ENCODE measurements around the gene RNF5.

Gene RNF5, protein sequence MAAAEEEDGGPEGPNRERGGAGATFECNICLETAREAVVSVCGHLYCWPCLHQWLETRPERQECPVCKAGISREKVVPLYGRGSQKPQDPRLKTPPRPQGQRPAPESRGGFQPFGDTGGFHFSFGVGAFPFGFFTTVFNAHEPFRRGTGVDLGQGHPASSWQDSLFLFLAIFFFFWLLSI

DNA sequence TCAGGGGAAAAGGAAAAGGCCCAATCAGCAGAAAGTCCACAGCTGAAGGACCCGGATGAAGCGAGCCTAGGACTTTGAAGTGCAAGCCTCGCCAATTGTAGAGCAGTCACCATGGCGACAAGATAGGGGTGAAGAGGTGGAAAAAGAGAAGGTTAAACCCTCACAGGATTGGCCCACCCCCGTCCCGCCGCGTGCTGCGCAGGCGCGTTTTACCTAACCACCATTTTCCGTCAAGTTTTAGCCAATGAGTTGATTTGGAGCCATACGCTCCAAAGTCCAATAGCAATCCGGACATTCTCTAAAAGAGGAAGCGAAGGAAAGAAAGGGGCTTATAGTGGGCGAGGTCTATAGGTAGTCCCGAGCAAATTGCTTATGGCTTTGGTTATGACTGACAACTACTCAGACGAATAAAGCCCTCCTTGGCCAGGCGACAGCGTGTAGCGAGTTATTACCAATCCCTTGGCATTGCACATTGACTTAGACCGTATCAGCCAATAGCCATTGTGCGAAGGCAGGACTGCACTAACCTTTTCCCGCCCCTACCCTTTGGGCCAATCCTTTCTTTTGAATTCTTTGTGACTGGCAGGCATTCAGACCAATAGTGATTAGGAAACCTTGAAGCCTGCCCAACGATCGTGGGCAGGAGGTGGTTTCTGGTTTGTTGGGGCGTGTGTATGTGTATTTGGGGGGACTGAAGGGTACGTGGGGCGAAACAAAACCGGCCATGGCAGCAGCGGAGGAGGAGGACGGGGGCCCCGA is at the start of gene RNF5:
RNF5 (plus strand) TSS at position 618 of the 759 bp plus-strand sequence; CDS start at position 725, 107 bp downstream.
- Histone ChIP-seq H3K4me2 (peak within 1 kb of the TSS; percentile 92 to 99 (median 96)), H3K4me1 (peaks cover 56 to 84% (median 77%) of the 10 kb centered on the region in 10 experiments), H3K4me3 (peak within 1 kb of the TSS; percentile 73 to 90 (median 82)), H3K36me3 (peaks cover 24 to 37% (median 34%) of the 10 kb centered on the region in 11 experiments), H3K27me3 (no peaks in the 10 kb centered on the region), H3K9ac (peak within 1 kb of the TSS; percentile 81 to 92 (median 90)), H3K9me3 (replicated peaks in 1 of 11) (no peaks in the 10 kb centered on the region), H3K27ac (peak within 1 kb of the TSS; percentile 80 to 94 (median 90)), H4K20me1 (peaks cover 0 to 8% (median 0%) of the 10 kb centered on the region in 11 experiments; a peak in 2 of 22 replicates)
- no peak for TF ChIP-seq Cebpa-rat (IDR thresholded peaks at IDR 0.05)

DNA sequence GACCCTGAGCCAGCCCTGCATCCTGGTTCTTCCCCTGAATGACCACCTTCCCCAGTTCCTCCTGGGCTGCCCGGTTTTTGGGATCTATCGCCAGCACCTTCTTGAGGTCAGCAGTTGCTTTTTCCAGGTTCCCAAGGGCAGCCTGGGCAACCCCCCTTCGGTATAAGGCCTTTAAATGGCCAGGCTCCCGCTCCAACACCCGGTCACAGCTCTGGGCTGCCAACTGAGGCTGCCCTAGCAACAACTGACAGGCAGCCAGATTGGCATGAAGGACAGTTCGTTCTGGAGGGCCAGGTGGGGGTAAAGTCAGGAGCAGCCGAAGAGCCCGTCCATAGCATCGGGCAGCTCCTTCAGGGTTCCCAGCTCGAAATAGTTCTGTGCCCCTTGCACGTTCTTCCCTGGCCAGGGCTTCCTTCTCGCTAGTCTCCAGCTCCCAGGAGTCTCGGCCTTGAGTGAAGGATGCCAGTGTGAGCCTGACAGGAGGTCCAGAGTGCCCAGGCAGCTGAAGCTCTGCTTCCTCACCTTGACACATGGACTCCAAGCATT is 49.4 kb upstream of the RNF5 start:
- H3K4me1 ChIP-seq, result peaks cover 34 to 44% (median 38%) of the 10 kb centered on the region in 10 experiments

DNA sequence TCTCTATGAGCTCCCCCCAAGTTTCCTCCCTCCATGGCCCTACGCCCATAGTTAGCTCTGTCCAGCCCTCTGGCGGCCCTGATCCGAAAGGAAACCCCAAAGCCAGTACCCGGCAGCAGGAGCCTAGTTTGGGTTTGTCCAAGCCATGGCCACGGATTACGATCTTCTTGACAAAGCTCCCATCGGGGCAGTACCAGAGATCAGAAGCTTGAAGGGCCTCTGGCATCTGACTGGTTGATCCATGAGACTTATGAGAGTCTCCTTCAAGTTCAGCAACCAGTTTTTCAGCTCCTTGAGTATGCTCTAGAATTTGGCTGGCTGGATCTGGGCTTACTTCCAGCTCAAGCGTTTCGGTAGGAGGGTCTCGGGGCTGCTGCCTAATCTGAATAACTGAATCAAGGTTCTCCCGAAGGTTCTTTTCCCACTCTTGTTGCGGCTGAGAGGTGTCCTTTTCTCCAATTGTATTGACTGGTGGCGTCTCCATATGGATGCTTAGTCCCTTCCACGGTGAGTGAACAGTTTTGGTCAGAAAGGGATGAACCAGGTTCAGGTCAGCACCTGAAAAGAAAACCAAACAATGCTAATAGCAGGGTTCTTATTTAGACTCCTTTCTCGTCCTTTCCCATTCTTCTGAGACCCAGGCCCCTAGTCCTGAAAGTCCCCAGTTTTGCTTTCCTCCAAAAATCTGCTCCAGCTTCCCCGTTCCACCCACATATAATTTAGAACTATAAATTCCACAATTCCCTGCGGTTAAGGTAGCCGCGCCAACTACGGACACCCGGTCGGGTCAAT is 48.7 kb upstream of the RNF5 start:
- no peaks in the 10 kb centered on the region for H3K9me3 ChIP-seq (replicated peaks in 1 of 11)
- H4K20me1 ChIP-seq, result peaks cover 0 to 2% (median 0%) of the 10 kb centered on the region in 11 experiments; a peak in 3 of 22 replicates
- H3K9ac ChIP-seq, result peak overlapping the region; percentile 68 to 82 (median 78)
- H3K4me1 ChIP-seq, result peaks cover 34 to 44% (median 38%) of the 10 kb centered on the region in 10 experiments
- H3K27ac ChIP-seq, result peak overlapping the region; percentile 42 to 93 (median 67); a peak in 21 of 22 replicates
- peak overlapping the region; percentile 84 to 96 (median 90) for H3K4me2 ChIP-seq
- no peak for TF ChIP-seq Cebpa-rat (IDR thresholded peaks at IDR 0.05)
- H3K4me3 ChIP-seq, result peak overlapping the region; percentile 66 to 99 (median 78)
- H3K36me3 ChIP-seq, result peaks cover 19 to 26% (median 23%) of the 10 kb centered on the region in 11 experiments
- H3K27me3 ChIP-seq, result no peaks in the 10 kb centered on the region

More for the DNA sequence above, 49.4 kb upstream of the RNF5 start:
- peaks cover 0 to 8% (median under 1%) of the 10 kb centered on the region in 11 experiments; a peak in 7 of 22 replicates for H4K20me1 ChIP-seq
- no peaks in the 10 kb centered on the region for H3K27me3 ChIP-seq
- peaks cover 26 to 32% (median 30%) of the 10 kb centered on the region in 11 experiments for H3K36me3 ChIP-seq
- H3K4me3 ChIP-seq, result peak overlapping the region; percentile 66 to 99 (median 95); a peak in 19 of 20 replicates
- peak overlapping the region; percentile 84 to 96 (median 90) for H3K4me2 ChIP-seq
- TF ChIP-seq Cebpa-rat (IDR thresholded peaks at IDR 0.05), result no peak
- peak overlapping the region; percentile 7 to 82 (median 78); a peak in 19 of 22 replicates for H3K9ac ChIP-seq
- peak overlapping the region in 10 of 11 experiments; percentile 33 to 93 (median 69); a peak in 18 of 22 replicates for H3K27ac ChIP-seq
- H3K9me3 ChIP-seq (replicated peaks in 1 of 11), result no peaks in the 10 kb centered on the region

DNA sequence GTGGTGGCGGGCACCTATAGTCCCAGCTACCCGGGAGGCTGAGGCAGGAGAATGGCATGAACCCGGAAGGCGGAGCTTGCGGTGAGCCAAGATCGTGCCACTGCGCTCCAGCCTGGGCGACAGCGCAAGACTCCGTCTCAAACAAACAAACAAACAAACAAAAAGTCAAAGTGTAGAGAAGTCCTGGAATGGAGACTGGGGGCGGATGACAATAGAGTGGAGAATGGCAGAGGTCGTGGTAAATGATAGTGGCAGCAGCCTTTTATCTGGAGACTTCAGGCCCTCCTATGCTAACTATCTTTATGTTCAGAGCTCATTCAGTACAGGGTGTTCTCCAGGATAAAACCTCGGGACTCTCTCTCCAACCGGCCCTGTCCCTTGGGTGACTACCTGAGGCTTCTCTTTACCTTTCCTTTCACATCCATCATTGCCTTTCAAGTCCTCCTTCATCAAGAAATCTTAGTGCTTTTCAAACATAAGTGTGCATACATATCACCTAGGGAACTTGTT is 46.7 kb upstream of the RNF5 start:
- peaks cover 0 to 6% (median 3%) of the 10 kb centered on the region in 11 experiments; a peak in 19 of 22 replicates for H3K36me3 ChIP-seq
- H3K9me3 ChIP-seq (replicated peaks in 1 of 11), result no peaks in the 10 kb centered on the region
- peaks cover 22 to 32% (median 26%) of the 10 kb centered on the region in 10 experiments for H3K4me1 ChIP-seq
- H3K27ac ChIP-seq, result no peak overlapping the region
- no peaks in the 10 kb centered on the region for H3K27me3 ChIP-seq
- no peak overlapping the region for H3K9ac ChIP-seq
- no peak for TF ChIP-seq Cebpa-rat (IDR thresholded peaks at IDR 0.05)
- H3K4me3 ChIP-seq, result no peak overlapping the region
- no peak overlapping the region for H3K4me2 ChIP-seq
- H4K20me1 ChIP-seq, result no peaks in the 10 kb centered on the region

DNA sequence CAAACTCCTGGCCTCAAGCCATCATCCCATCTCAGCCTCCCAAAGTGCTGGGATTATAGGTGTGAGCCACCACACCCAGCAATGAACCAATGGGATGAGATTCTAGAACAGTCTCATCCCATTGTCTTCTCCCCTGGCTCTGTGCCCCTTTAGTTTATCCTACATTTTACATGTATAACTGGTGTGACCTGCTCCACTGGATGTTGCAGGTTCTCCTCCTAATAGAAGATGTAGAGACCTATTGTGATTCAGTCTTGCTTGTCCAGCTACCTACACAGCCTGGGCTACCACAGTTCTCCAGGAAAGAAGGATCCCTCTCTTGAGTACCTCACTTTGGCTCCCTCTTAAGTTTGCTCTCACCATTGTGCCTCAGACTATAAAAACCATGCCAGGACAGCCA is 46.1 kb upstream of the RNF5 start:
- Histone ChIP-seq H3K27ac (no peak overlapping the region), H4K20me1 (no peaks in the 10 kb centered on the region), H3K27me3 (no peaks in the 10 kb centered on the region), H3K9me3 (replicated peaks in 1 of 11) (no peaks in the 10 kb centered on the region), H3K4me2 (no peak overlapping the region), H3K4me3 (no peak overlapping the region), H3K4me1 (peaks cover 16 to 26% (median 20%) of the 10 kb centered on the region in 10 experiments), H3K36me3 (no peaks in the 10 kb centered on the region; a peak in 1 of 22 replicates), H3K9ac (no peak overlapping the region)
- TF ChIP-seq Cebpa-rat (IDR thresholded peaks at IDR 0.05), result no peak

DNA sequence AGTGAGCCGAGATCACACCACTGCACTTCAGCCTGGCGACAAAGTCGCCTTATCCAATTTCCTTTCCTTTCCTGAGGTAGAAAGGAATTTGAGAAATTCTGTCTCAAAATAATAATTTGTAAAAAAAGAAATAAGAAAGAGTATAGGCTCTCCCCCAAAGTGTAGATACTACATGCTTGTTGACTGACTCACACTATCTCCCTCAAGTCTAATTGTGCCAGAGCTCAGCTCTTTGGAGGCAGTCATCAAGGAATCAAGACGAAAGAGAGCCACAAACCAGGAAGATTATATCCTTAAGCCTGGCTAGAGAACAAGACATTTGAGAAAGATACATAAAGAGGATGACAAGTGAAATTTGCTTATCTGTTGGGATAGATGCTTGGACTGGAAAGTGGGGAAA is 44.4 kb upstream of the RNF5 start:
- Histone ChIP-seq H3K36me3 (no peaks in the 10 kb centered on the region), H3K4me1 (peaks cover 9 to 17% (median 11%) of the 10 kb centered on the region in 10 experiments), H4K20me1 (no peaks in the 10 kb centered on the region), H3K9ac (no peak overlapping the region), H3K9me3 (replicated peaks in 1 of 11) (no peaks in the 10 kb centered on the region), H3K27ac (no peak overlapping the region), H3K4me2 (no peak overlapping the region), H3K4me3 (no peak overlapping the region), H3K27me3 (no peaks in the 10 kb centered on the region)
- no peak for TF ChIP-seq Cebpa-rat (IDR thresholded peaks at IDR 0.05)

DNA sequence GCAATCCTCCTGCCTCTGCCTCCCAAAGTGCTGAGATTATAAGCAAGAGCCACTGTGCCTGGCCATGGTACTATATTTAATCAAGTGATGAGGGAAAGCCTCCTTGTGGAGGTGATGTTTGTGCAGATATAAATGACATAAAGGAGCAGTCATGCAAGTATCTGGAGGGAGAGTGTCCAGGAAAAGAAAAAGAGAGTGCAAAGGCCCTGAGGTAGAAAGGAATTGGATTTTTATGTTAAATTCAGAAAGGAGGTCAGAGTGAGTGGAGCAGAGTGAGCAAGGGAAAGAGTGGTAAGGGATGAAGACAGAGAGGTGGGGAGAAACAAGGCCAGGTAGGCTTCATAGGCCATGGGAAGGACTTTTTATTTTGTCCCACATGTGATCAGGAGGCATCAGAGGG is 40.8 kb upstream of the RNF5 start:
- H3K27me3 ChIP-seq, result no peaks in the 10 kb centered on the region
- no peak for TF ChIP-seq Cebpa-rat (IDR thresholded peaks at IDR 0.05)
- H3K27ac ChIP-seq, result no peak overlapping the region
- no peak overlapping the region for H3K9ac ChIP-seq
- no peaks in the 10 kb centered on the region for H3K9me3 ChIP-seq (replicated peaks in 1 of 11)
- no peak overlapping the region for H3K4me2 ChIP-seq
- H3K4me3 ChIP-seq, result no peak overlapping the region
- no peaks in the 10 kb centered on the region for H3K36me3 ChIP-seq
- H4K20me1 ChIP-seq, result no peaks in the 10 kb centered on the region
- H3K4me1 ChIP-seq, result peaks cover 0 to 7% (median 0%) of the 10 kb centered on the region in 10 experiments; a peak in 4 of 20 replicates

DNA sequence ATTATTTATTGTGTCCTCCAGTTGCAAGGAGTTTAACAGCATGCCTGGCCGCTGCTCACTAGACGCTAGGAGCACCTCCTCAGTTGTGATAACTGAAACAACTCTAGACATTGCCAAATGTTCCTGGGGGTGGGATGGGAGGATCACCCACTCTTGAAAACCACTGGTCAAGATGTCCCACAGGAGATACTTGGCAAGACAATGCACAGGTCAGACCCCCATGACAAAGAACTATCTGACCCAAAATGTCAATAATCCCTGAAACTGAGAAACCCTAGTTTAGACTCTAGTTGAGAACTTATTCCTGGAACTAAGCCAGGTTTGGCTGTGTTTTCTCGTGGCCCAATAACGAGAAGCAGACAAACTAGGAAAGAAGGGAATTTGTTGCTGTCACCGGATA is 38.6 kb upstream of the RNF5 start:
- no peaks in the 10 kb centered on the region for H3K36me3 ChIP-seq
- H3K27me3 ChIP-seq, result no peaks in the 10 kb centered on the region
- no peak overlapping the region for H3K4me2 ChIP-seq
- H3K4me1 ChIP-seq, result peaks cover 0 to 7% (median 0%) of the 10 kb centered on the region in 10 experiments; a peak in 4 of 20 replicates
- no peak for TF ChIP-seq Cebpa-rat (IDR thresholded peaks at IDR 0.05)
- H3K9ac ChIP-seq, result no peak overlapping the region
- H3K9me3 ChIP-seq (replicated peaks in 1 of 11), result no peaks in the 10 kb centered on the region
- H3K4me3 ChIP-seq, result no peak overlapping the region
- no peaks in the 10 kb centered on the region for H4K20me1 ChIP-seq
- H3K27ac ChIP-seq, result no peak overlapping the region

Data from BLaER1 treated with 17β-estradiol and CSF1 and Interleukin-3, amounts not matched to agents 10 nM and 100 nM (cell line).